CMK (cell line): ENCODE results near the gene FBXW11.

Source experiments
- DNase-seq: peaks from one replicate; pipeline ENCODE4 v3.0.0-alpha.2; 2010; ENCODE audit warnings: low read depth

The FBXW11 gene

GRCh38 chr5:171841984-171842776 is 164.3 kb downstream of the FBXW11 start:
- no peak for DNase-seq

DNA sequence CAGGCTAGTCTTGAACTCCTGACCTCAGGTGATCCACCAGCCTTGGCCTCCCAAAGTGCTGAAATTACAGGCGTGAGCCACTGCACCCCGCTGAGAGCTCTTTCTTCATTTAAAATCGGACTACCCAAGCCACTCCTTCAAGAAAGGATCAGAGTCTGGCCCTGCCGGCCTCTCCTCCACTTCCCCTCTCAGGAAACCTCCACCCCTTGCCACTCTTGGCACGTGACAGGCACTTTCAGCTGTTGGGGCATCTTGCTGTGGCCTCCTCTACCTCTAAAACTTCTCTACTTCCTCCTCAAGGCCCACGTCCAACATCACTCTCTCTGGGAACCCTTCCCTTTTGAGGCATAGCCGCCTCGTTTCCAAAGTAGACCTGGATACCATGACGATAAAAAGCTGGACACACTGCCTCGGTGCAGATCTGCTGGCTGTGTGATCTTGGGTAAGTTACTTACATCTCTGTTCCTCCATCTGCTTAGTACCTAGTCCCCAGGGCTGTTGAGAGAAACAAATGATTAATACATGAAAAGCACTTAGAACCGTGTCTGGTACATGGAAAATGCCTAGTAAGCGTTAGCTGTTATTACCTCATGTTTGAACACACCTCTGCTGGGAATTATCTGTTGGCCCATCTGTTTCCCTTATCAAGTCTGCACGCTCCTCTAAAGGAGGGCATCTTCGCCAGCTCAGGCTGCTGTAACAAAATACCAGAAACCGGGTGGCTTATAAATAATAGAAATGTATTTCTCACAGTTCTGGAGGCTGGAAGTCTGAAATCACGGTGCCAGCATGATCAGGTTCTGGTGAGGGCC is 165.5 kb downstream of the FBXW11 start:
- DNase-seq, result no peak

DNA sequence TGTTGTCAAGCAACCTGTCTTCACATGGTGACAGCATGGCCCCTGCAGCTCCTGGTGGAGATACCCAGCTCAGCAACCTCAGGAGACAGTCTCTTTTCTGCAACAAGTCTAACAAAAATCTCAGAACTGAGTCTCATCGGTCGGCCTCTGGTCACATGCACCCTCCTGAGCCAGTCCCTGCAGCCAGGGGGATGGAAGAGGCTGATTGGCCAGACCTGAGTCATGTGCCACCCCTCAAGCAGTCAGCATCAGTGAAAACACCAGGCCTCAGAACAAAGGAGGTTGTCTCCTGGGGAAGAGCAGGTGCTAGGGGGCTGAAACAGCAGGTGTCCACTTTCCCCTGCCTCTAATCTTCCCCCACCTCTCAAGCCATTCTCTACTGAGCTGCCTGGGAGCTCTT is 166.4 kb downstream of the FBXW11 start:
- DNase-seq, result no peak

- no peak for DNase-seq
Observed at GRCh38 chr5:171839112-171839511, 167.3 kb downstream of the FBXW11 start.

DNA sequence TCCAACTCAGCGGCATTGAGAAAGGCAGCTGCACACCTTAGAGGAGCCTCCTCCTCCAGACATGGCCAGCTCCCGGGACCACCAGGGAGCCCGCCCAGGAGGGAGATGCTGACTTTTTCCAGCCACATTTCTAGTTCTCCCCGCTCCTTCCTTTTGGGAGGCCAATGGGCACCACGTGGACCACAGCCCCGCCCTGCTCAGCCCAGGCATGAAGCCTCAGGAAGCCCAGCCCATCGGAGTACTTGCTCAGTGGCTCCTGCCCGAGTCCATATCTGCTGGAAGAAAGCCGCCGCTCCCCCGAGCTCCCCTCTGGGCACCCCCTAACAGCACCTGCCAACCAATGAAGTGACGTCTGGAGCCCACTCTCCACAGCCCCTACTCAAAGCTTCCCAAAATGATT is 168.4 kb downstream of the FBXW11 start:
- DNase-seq, result no peak

- no peak for DNase-seq
Observed at GRCh38 chr5:171837522-171837921, 168.9 kb downstream of the FBXW11 start.

GRCh38 chr5:171835066-171835465 is 171.4 kb downstream of the FBXW11 start:
- no peak for DNase-seq

GRCh38 chr5:171834461-171834860 is 172.0 kb downstream of the FBXW11 start:
- DNase-seq, result no peak

- no peak for DNase-seq
Observed at GRCh38 chr5:171832775-171833174, 173.7 kb downstream of the FBXW11 start.

DNA sequence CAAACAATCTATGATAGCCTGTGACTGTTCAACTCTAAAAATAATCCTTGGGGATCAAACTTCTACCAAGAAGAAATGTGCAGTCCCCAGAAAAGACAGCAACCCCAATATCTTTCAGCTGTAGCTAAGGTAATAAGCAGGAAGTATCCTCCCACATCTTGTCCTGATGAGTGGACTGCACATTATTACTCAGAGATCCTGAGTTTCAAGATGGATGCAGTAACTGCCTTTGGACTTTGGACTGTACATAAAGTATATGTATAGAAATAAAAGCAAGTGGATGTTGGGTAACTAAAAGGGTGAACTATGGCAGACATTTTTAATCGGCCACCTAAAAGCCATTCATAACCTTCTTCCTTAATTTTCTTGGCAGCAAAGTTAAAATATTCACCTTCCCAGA is 175.8 kb downstream of the FBXW11 start:
- no peak for DNase-seq

GRCh38 chr5:171827162-171827561 is 179.3 kb downstream of the FBXW11 start:
- DNase-seq, result no peak

DNA sequence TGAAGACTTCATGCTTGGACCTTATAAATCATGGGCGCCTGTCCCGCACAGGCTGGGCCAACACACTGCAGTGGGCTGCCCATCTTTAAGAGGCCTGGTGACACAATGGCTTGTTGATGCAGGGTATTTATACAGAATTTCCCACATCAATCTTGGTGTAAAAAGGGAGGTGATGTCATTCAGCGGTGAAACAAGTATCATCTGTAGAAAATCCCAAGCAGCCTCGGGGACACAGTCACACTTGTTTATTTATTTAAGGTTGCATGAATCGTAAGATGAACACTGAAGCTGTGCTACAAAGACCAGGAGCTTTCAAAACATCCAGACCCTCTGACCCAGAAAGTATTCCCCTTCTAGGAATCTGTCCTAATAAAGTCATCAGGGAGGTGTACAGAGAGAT is 180.3 kb downstream of the FBXW11 start:
- no peak for DNase-seq

DNA sequence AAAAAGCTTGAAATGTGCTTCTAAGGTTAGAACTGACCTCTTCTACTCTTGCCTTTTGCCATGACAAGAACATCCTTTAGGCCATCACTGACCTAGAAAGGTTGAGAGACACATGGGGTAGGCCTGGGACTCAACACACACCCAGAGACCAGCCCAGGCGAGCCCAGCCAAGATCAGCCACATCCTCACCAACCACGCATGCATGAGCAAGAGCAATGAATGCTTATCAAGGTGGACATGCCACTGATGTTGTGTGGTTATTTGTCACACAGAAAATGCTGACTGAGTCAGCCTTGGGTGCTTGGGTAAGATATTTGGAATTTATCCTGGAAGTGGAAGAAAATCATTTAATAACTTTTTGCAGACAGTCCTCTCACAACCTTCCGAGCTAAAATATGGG is 181.4 kb downstream of the FBXW11 start:
- DNase-seq, result no peak

DNA sequence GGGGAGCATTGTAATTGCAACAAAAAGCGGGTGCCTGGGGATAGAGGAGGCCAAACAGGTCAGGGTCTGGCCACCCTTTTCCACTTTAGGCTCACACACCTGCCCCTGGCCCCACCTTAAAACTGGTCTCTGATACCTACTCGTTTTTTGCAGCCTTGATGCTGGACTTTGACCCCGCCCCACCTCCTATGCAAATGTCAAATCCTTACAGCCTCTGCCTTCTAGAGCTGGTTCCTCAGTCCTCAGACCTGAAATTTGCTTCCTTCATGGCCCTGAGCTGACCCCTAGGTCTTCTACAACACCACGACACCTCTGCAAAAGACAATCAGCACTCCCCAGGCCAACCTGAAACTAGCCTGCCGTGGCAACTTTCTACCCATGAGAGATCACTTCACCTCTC is 183.2 kb downstream of the FBXW11 start:
- no peak for DNase-seq

GRCh38 chr5:171821286-171821685 is 185.2 kb downstream of the FBXW11 start:
- DNase-seq, result no peak

DNA sequence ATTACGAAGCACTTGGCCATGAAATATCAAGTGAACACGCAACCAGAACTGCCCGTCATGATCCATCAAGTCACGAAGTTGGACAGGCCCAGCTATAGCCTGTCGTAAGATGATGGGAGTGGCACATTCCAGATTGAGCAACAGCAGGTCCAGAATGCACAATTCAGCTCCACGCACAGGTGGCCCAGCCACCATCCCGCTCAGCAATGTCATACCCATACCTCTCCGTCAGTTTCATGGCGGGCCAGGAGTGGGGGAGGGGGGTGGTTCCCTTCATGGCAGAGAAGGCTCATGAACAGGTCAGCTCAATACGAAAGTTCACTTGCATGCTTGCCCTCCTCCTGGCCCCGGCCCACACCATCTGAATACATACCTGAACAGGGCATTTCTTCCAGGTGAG is 185.9 kb downstream of the FBXW11 start:
- no peak for DNase-seq

DNA sequence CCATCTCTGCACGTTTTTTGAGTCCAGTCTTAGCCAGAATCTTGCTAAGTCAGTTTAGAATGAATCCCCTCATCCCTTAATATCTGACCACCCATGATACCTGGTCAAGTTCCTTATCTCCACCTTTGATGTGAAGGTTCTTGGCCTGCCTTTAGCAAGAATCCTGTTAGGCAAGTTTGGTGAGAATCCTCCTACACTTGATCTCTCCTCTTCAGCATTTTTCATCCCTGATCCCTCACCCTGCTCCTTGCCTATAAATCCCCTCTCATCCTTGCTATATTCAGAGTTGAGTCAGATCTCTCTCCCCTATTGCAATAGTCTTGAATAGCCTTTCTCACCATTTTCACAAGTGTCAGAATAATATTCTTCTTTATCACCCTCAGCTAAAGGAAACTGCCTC is 189.8 kb downstream of the FBXW11 start:
- no peak for DNase-seq

GRCh38 chr5:171813813-171814490 is 192.5 kb downstream of the FBXW11 start:
- DNase-seq, result no peak

GRCh38 chr5:171813270-171813669 is 193.2 kb downstream of the FBXW11 start:
- no peak for DNase-seq
